ENCODE results near the gene KIF3B.
A peak's percentile ranks its signal among the peaks of the same experiment; 100 is the strongest.
"Not testable (repeated sequence)": the region's sequence is repeated elsewhere in the genome, so short reads cannot be mapped to it uniquely, and the experiment has no call there.

Gene KIF3B

DNA sequence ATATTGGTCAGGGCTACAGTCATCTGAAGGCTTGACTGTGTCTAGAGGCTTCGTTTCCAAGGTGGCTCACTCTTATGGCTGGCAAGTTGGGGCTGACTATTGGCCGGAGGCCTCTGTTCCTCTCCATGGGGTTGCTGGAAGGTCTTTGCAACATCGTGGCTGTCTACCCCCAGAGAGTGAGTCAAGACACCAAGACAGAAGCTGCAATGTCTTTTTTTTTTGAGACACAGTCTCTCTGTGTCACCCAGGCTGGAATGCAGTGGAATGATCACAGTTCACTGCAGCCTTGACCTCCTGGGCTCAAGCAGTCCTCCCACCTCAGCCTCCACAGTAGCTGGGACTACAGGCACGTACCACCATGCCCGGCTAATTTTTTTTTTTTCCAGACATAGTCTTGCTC lies 29.4 kb upstream of the KIF3B start:
- Histone ChIP-seq H3K4me3 (ENCODE audit: low read length) (no peak overlapping the region), H3K36me3 (ENCODE audit: control insufficient read depth, insufficient read depth, low read length) (no peaks in the 10 kb centered on the region), H3K27me3 (ENCODE audit: control insufficient read depth, insufficient read depth, low read length) (no peaks in the 10 kb centered on the region), H3K9me3 (ENCODE audit: control insufficient read depth, insufficient read depth, low read length) (no peaks in the 10 kb centered on the region), H3K27ac (ENCODE audit: low read length) (no peak overlapping the region), H3K4me1 (ENCODE audit: control insufficient read depth, insufficient read depth, low read length) (no peaks in the 10 kb centered on the region)
- no CpG with 5 or more reads among the region's 5 CpGs for WGBS (ENCODE audit: insufficient coverage, insufficient read length)
- DNase-seq (ENCODE audit: low read depth, low spot score) = no peak

DNA sequence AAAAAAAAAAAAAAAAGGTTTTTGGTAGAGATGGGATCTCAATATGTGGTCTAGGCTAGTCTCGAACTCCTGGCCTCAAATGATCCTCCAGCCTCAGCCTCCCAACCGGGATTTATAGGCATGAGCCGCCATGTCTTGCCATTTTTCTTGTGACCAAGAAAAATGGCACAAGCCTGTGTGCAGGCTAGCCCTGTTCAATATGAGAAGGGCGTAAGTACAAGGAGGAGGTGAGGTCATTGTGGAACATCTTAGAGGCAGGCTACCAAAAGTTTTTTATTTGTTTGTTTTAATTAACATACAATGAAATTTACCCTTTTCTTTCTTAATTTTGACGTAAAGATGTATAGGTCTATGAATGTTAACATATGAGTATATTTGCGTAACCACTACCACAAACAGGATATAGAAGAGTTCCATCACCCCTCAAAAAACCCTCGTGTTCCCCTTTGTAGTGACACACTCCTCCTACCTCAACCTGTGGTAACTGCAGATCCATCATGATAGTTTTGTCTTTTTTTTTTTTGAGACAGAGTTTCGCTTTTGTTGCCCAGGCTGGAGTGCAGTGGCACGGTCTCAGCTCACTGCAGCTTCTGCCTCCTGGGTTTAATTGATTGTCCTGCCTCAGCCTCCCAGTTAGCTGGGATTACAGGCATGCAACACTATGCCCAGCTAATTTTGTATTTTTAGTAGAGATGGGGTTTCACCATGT lies 28.3 kb upstream of the KIF3B start:
- Histone ChIP-seq H3K9me3 (ENCODE audit: control insufficient read depth, insufficient read depth, low read length) (no peaks in the 10 kb centered on the region), H3K27ac (ENCODE audit: low read length) (no peak overlapping the region), H3K27me3 (ENCODE audit: control insufficient read depth, insufficient read depth, low read length) (no peaks in the 10 kb centered on the region), H3K4me3 (ENCODE audit: low read length) (no peak overlapping the region), H3K36me3 (ENCODE audit: control insufficient read depth, insufficient read depth, low read length) (no peaks in the 10 kb centered on the region), H3K4me1 (ENCODE audit: control insufficient read depth, insufficient read depth, low read length) (no peaks in the 10 kb centered on the region)
- WGBS (ENCODE audit: insufficient coverage, insufficient read length) = no CpG with 5 or more reads among the region's 9 CpGs
- no peak for DNase-seq (ENCODE audit: low read depth, low spot score)

DNA sequence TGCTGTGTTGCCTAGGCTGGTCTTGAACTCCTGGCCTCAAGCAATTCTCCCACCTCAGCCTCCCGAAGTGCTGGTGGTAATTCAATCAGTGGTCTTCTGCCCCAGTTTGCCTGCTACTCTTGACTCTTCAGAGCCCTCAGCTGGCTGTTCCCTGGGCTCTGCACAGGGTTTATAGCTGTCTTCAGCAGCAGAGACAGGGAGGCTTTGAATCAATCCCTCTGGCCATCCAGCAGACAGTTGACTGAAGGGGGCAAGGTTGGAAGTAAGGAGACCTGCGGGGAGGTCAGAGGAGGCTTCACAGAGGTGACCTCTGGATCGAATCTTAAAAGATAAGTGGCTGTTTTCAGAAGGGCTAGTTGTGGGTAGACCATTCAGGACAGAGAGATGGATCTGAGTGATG lies 26.0 kb upstream of the KIF3B start:
- no peak overlapping the region for H3K27ac ChIP-seq (ENCODE audit: low read length)
- H3K27me3 ChIP-seq (ENCODE audit: control insufficient read depth, insufficient read depth, low read length) = no peaks in the 10 kb centered on the region
- no peak for DNase-seq (ENCODE audit: low read depth, low spot score)
- no CpG with 5 or more reads among the region's 3 CpGs for WGBS (ENCODE audit: insufficient coverage, insufficient read length)
- H3K36me3 ChIP-seq (ENCODE audit: control insufficient read depth, insufficient read depth, low read length) = no peaks in the 10 kb centered on the region
- no peaks in the 10 kb centered on the region for H3K9me3 ChIP-seq (ENCODE audit: control insufficient read depth, insufficient read depth, low read length)
- no peak overlapping the region for H3K4me3 ChIP-seq (ENCODE audit: low read length)
- no peaks in the 10 kb centered on the region for H3K4me1 ChIP-seq (ENCODE audit: control insufficient read depth, insufficient read depth, low read length)

DNA sequence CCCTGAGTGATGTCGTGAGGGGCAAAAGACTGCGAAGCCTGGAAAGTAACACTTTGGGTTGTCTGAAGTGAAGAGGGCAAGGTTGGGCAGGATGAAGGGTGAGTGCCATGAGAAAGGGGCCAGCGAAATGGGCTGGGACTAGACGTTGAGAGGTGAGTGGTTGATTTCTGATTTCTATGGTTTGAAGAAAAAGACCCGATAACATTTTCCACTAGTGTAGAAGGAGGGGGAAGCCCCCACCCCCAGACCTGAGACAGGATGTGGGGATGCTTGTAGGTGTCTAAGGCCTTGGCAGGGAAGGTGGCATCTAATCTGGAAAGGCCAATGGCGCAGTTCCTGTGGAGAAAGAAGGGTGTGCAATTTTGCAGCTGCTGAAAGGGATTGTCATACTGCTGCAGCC lies 25.3 kb upstream of the KIF3B start:
- WGBS (ENCODE audit: insufficient coverage, insufficient read length) = no CpG with 5 or more reads among the region's 6 CpGs
- no peaks in the 10 kb centered on the region for H3K36me3 ChIP-seq (ENCODE audit: control insufficient read depth, insufficient read depth, low read length)
- H3K27me3 ChIP-seq (ENCODE audit: control insufficient read depth, insufficient read depth, low read length) = no peaks in the 10 kb centered on the region
- DNase-seq (ENCODE audit: low read depth, low spot score) = no peak
- H3K9me3 ChIP-seq (ENCODE audit: control insufficient read depth, insufficient read depth, low read length) = no peaks in the 10 kb centered on the region
- H3K4me3 ChIP-seq (ENCODE audit: low read length) = no peak overlapping the region
- H3K4me1 ChIP-seq (ENCODE audit: control insufficient read depth, insufficient read depth, low read length) = no peaks in the 10 kb centered on the region
- no peak overlapping the region for H3K27ac ChIP-seq (ENCODE audit: low read length)

DNA sequence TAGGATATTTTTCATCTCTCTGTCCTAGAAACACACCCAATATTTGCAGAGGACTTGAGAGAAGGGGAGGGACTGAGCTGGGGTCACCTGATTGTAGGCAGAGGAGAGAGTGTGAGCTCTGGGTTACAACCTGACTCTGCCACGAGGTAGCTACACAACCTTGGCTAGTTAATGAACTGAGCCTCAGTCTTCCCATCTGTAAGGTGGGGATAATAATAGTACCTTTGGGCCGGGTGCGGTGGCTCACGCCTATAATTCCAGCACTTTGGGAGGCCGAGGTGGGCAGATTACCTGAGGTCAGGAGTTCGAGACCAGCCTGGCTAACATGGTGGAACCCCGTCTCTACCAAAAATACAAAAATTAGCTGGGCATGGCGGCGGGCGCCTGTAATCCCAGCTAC lies 16.5 kb upstream of the KIF3B start:
- not testable (repeated sequence) for H3K4me1 ChIP-seq (ENCODE audit: control insufficient read depth, insufficient read depth, low read length); H3K9me3 ChIP-seq (ENCODE audit: control insufficient read depth, insufficient read depth, low read length); H3K4me3 ChIP-seq (ENCODE audit: low read length); H3K27me3 ChIP-seq (ENCODE audit: control insufficient read depth, insufficient read depth, low read length); H3K27ac ChIP-seq (ENCODE audit: low read length); DNase-seq (ENCODE audit: low read depth, low spot score); H3K36me3 ChIP-seq (ENCODE audit: control insufficient read depth, insufficient read depth, low read length)
- no CpG with 5 or more reads among the region's 10 CpGs for WGBS (ENCODE audit: insufficient coverage, insufficient read length)

DNA sequence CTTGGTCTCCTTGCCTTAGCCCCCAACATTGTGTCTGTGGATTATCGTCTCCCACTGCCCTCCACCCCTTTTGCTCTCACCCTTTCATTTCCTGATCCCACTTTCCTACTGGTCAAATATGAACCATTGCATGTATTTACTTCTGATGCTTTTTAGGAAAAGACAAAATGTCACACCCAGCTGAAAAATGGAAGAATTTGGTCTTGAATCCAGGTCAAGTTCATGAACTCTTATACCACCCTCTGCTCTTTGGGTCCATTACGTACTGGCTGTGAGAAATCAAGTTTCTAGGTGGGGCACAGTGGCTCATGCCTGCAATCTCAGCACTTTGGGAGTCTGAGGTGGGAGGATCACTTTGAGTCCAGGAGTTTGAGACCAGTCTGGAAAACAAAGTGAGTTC lies 15.8 kb upstream of the KIF3B start:
- H3K9me3 ChIP-seq (ENCODE audit: control insufficient read depth, insufficient read depth, low read length) = no peaks in the 10 kb centered on the region
- no peak overlapping the region for H3K4me3 ChIP-seq (ENCODE audit: low read length)
- no peaks in the 10 kb centered on the region for H3K36me3 ChIP-seq (ENCODE audit: control insufficient read depth, insufficient read depth, low read length)
- H3K27ac ChIP-seq (ENCODE audit: low read length) = no peak overlapping the region
- WGBS (ENCODE audit: insufficient coverage, insufficient read length) = no CpG with 5 or more reads among the region's 2 CpGs
- H3K4me1 ChIP-seq (ENCODE audit: control insufficient read depth, insufficient read depth, low read length) = no peaks in the 10 kb centered on the region
- no peak for DNase-seq (ENCODE audit: low read depth, low spot score)
- H3K27me3 ChIP-seq (ENCODE audit: control insufficient read depth, insufficient read depth, low read length) = no peaks in the 10 kb centered on the region

DNA sequence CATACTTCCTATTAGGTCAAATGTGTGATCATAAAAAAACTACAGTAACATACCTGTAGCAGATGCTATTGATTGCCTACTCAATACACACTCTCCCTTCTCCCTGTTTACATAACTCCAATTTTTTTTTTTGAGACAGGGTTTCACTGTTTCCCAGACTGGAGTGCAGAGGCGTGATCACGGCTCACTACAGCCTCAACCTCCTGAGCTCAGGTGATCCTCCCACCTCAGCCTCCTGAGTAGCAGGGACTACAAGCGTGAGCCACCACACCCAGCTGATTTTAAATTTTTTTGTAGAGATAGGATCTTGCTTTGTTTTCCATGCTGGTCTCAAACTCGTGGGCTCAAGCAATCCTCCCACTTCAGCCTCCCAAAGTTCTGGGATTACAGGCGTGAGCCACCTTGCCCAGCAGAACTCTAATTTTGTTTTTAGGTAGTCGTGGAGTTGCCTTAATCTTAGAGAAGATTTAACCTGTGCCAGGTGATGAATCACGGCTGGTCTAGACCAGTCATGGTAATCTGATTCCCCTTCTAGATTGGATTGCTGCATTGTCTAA lies 14.0 kb upstream of the KIF3B start:
- no peak for DNase-seq (ENCODE audit: low read depth, low spot score)
- Histone ChIP-seq H3K9me3 (ENCODE audit: control insufficient read depth, insufficient read depth, low read length) (no peaks in the 10 kb centered on the region), H3K4me3 (ENCODE audit: low read length) (no peak overlapping the region), H3K36me3 (ENCODE audit: control insufficient read depth, insufficient read depth, low read length) (no peaks in the 10 kb centered on the region), H3K4me1 (ENCODE audit: control insufficient read depth, insufficient read depth, low read length) (no peaks in the 10 kb centered on the region), H3K27me3 (ENCODE audit: control insufficient read depth, insufficient read depth, low read length) (no peaks in the 10 kb centered on the region), H3K27ac (ENCODE audit: low read length) (no peak overlapping the region)
- WGBS (ENCODE audit: insufficient coverage, insufficient read length) = no CpG with 5 or more reads among the region's 7 CpGs

- whole genome bisulfite sequencing (ENCODE audit: insufficient coverage, insufficient read length) = no CpG with 5 or more reads among the region's 5 CpGs
- H3K9me3 ChIP-seq (ENCODE audit: control insufficient read depth, insufficient read depth, low read length) = no peaks in the 10 kb centered on the region
- no peaks in the 10 kb centered on the region for H3K4me1 ChIP-seq (ENCODE audit: control insufficient read depth, insufficient read depth, low read length)
- no peaks in the 10 kb centered on the region for H3K36me3 ChIP-seq (ENCODE audit: control insufficient read depth, insufficient read depth, low read length)
- DNase-seq (ENCODE audit: low read depth, low spot score) = no peak
- H3K27ac ChIP-seq (ENCODE audit: low read length) = no peak overlapping the region
- no peak overlapping the region for H3K4me3 ChIP-seq (ENCODE audit: low read length)
- no peaks in the 10 kb centered on the region for H3K27me3 ChIP-seq (ENCODE audit: control insufficient read depth, insufficient read depth, low read length)
Observed at GRCh38 chr20:32271620-32272019, 5.8 kb upstream of the KIF3B start.

DNA sequence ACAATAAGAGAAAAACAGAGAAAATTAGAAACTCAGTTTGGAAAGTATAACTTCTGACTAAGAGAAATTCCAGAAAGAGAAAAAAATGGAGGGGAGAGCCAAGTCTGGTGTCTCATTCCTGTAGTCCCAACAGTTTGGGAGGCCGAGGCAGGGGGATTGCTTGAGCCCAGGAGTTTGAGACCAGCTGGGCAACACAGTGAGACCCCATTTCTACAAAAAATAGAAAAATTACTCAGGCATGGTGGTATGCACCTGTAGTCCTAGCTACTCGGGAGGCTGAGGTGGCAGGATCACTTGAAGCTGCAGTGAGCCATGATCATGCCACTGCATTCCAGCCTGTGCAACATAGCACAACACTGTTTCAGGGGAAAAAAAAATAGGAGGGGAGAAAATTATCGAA lies 3.1 kb upstream of the KIF3B start:
- no peaks in the 10 kb centered on the region for H3K9me3 ChIP-seq (ENCODE audit: control insufficient read depth, insufficient read depth, low read length)
- no peaks in the 10 kb centered on the region for H3K36me3 ChIP-seq (ENCODE audit: control insufficient read depth, insufficient read depth, low read length)
- no peak overlapping the region for H3K27ac ChIP-seq (ENCODE audit: low read length)
- H3K27me3 ChIP-seq (ENCODE audit: control insufficient read depth, insufficient read depth, low read length) = no peaks in the 10 kb centered on the region
- no peaks in the 10 kb centered on the region for H3K4me1 ChIP-seq (ENCODE audit: control insufficient read depth, insufficient read depth, low read length)
- no peak overlapping the region for H3K4me3 ChIP-seq (ENCODE audit: low read length)
- no peak for DNase-seq (ENCODE audit: low read depth, low spot score)
- WGBS (ENCODE audit: insufficient coverage, insufficient read length) = no CpG with 5 or more reads among the region's 3 CpGs

GRCh38 chr20:32275163-32275562 lies 2.3 kb upstream of the KIF3B start:
- not testable (repeated sequence) for H3K27me3 ChIP-seq (ENCODE audit: control insufficient read depth, insufficient read depth, low read length); H3K27ac ChIP-seq (ENCODE audit: low read length); H3K4me3 ChIP-seq (ENCODE audit: low read length); H3K4me1 ChIP-seq (ENCODE audit: control insufficient read depth, insufficient read depth, low read length); H3K36me3 ChIP-seq (ENCODE audit: control insufficient read depth, insufficient read depth, low read length); H3K9me3 ChIP-seq (ENCODE audit: control insufficient read depth, insufficient read depth, low read length); DNase-seq (ENCODE audit: low read depth, low spot score)
- WGBS (ENCODE audit: insufficient coverage, insufficient read length) = no CpG with 5 or more reads among the region's 3 CpGs

DNA sequence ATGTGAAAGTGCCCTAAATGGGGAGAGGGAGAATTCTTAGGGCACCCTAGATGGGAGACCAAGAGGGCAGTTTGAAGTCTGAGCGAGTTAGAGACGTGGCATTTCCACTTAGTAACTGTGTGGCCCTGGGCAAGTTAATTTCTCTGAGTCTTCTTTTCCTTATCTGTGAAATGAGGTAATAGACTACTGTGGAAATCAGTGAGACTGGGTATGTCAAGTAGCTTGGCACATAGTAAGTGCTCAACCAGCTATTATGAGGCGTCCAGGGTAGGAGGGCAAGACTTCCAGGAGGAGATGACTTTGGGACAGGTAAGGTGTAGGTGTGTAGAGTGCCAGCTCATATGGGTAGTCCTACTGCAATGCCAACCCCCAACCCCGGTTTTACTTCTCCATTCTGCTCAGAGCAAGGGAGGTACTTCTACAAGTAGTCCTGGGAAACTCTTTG lies 770 bp downstream of the KIF3B start:
- Histone ChIP-seq H3K9me3 (ENCODE audit: control insufficient read depth, insufficient read depth, low read length) (no peaks in the 10 kb centered on the region), H3K4me1 (ENCODE audit: control insufficient read depth, insufficient read depth, low read length) (no peaks in the 10 kb centered on the region), H3K27ac (ENCODE audit: low read length) (no peak overlapping the region), H3K4me3 (ENCODE audit: low read length) (peak overlapping the region; percentile 71; the same call in 1 of the 2 replicates), H3K27me3 (ENCODE audit: control insufficient read depth, insufficient read depth, low read length) (no peaks in the 10 kb centered on the region), H3K36me3 (ENCODE audit: control insufficient read depth, insufficient read depth, low read length) (no peaks in the 10 kb centered on the region)
- no peak for DNase-seq (ENCODE audit: low read depth, low spot score)
- WGBS (ENCODE audit: insufficient coverage, insufficient read length) = no CpG with 5 or more reads among the region's 4 CpGs

All from iPS DF 6.9 (cell line).